ENCODE measurements around the gene TTF1.

The TTF1 gene

GRCh38 chr9:132365986-132366385, 40.7 kb downstream of the TTF1 start:
- no peak for DNase-seq

- no peak for DNase-seq
Measured at GRCh38 chr9:132364068-132364467, 42.6 kb downstream of the TTF1 start.

GRCh38 chr9:132357764-132358163, 48.9 kb downstream of the TTF1 start:
- DNase-seq = no peak

- DNase-seq = no peak
Measured at GRCh38 chr9:132356324-132356924, 50.2 kb downstream of the TTF1 start.

- peak; percentile 82 to 88 for DNase-seq
Measured at GRCh38 chr9:132354637-132355355, 51.8 kb downstream of the TTF1 start, which contains the start of gene SETX. TSS of gene SETX (minus strand) at chr9:132354986. CDS start at chr9:132349428, 5,558 bp downstream.

- no peak for DNase-seq
Measured at GRCh38 chr9:132351404-132352045, 55.1 kb downstream of the TTF1 start.

- peak; percentile 23 to 37 for DNase-seq
Measured at GRCh38 chr9:132350861-132351315, 55.8 kb downstream of the TTF1 start.

GRCh38 chr9:132348676-132349075, 58.0 kb downstream of the TTF1 start:
- DNase-seq = no peak

GRCh38 chr9:132346177-132346576, 60.5 kb downstream of the TTF1 start:
- DNase-seq = no peak

GRCh38 chr9:132341177-132341840, 65.3 kb downstream of the TTF1 start:
- no peak for DNase-seq

- no peak for DNase-seq
Measured at GRCh38 chr9:132334364-132334763, 72.3 kb downstream of the TTF1 start.

- DNase-seq = no peak
Measured at GRCh38 chr9:132333556-132333955, 73.1 kb downstream of the TTF1 start.

GRCh38 chr9:132328580-132328979, 78.1 kb downstream of the TTF1 start:
- DNase-seq = no peak

- no peak for DNase-seq
Measured at GRCh38 chr9:132327537-132327936, 79.1 kb downstream of the TTF1 start.

Measured in Kasumi-1 (cell line).